Upper lobe of left lung (tissue), 6 donors: ENCODE measurements around the gene PCDHGA2. TPM values are rescaled to one million over a fixed set of nuclear protein-coding genes. Genes with fewer than 3 reads are reported as not detected.
A peak's percentile ranks its signal among the peaks of the same experiment; 100 is the strongest.
"Not testable (repeated sequence)": the region's sequence is repeated elsewhere in the genome, so short reads cannot be mapped to it uniquely, and the experiment has no call there.

Source experiments
- ATAC-seq, 2 donors: fragments of 200-7000 bp; cut with Tn5 transposase; one replicate each; pipeline ENCODE4 v1.9.1; 2022; ENCODE audit warnings: mild to moderate bottlenecking in 2 of 2, moderate library complexity in 2 of 2; ENCODE audit not compliant: low FRiP score in 2 of 2
- DNase-seq, 2 donors: peaks; one replicate each; pipeline ENCODE4 v3.0.0-alpha.2; 2019 to 2020
- H3K27ac ChIP-seq, 4 donors: fragments of 200-600 bp; sonication (generic); one replicate each; pipeline ENCODE4 v1.5.1; 2016 to 2019
- H3K27me3 ChIP-seq, 4 donors: fragments of 200-600 bp; sonication (generic); one replicate each; pipeline ENCODE4 v1.5.1; 2017 to 2019
- H3K36me3 ChIP-seq, 4 donors: fragments of 200-600 bp; sonication (generic); one replicate each; pipeline ENCODE4 v1.5.1; 2016 to 2019
- H3K4me1 ChIP-seq, 4 donors: fragments of 200-600 bp; sonication (generic); one replicate each; pipeline ENCODE4 v1.5.1; 2018 to 2019
- H3K4me3 ChIP-seq, 4 donors: fragments of 200-600 bp; sonication (generic); one replicate each; pipeline ENCODE4 v1.5.1; 2017 to 2019; ENCODE audit warnings: mild to moderate bottlenecking in 2 of 4, moderate library complexity in 1 of 4
- H3K9me3 ChIP-seq, 4 donors: fragments of 200-600 bp; sonication (generic); one replicate each; pipeline ENCODE4 v1.5.1; 2018 to 2019
- EP300 ChIP-seq, 4 donors: sonication (generic); formaldehyde crosslinking; IDR thresholded peaks; one replicate each; pipeline ENCODE4 v1.5.1; 2017; ENCODE audit warnings: antibody characterized with exemption in 4 of 4, control low read depth in 2 of 4
- POLR2A ChIP-seq, 4 donors: fragments of 450-650 bp; IDR thresholded peaks; one replicate each; pipeline ENCODE4 v1.5.1; 2016 to 2017; ENCODE audit warnings: antibody characterized with exemption in 4 of 4, mild to moderate bottlenecking in 2 of 4
- POLR2AphosphoS5 ChIP-seq, 2 donors: sonication (generic); formaldehyde crosslinking; IDR thresholded peaks; one replicate each; pipeline ENCODE4 v1.5.1; 2017; ENCODE audit warnings: antibody characterized with exemption in 2 of 2
- WGBS, 2 donors: methylation state at CpG; one replicate each; pipeline ENCODE4 v1.1.5; 2017 to 2018; 5-methylcytosine and 5-hydroxymethylcytosine counted together
- total RNA-seq, 6 donors: library from RNA; depleted of rRNA in 4 of 6; stranded (reverse); fragments of >200 nt in 4 of 6; gene quantifications; one replicate each; pipeline versions ENCODE4 v1.1.0 to v1.2.1, GENCODE V29; 2016 to 2021
- TF ChIP-seq, protein P1 (sequence below), 6 experiments: fragments of 450-650 bp in 4 of 6; fragments of 200-600 bp in 2 of 6; sonication (generic) in 2 of 6; IDR thresholded peaks; one replicate each; pipeline ENCODE4 v1.5.1; 2016 to 2019; ENCODE audit warnings: antibody characterized with exemption in 6 of 6
- donor health status: DM: no; HTN: no; CAD: no; lungs with moderate emphysema.
- donor health status: DM: no; HTN: yes; CAD: no; lungs with severe emphysema.

The PCDHGA2 gene
- total RNA-seq, 6 donors from 2014 or later, result 1.6 to 4.3 (median 2.7) TPM

DNA sequence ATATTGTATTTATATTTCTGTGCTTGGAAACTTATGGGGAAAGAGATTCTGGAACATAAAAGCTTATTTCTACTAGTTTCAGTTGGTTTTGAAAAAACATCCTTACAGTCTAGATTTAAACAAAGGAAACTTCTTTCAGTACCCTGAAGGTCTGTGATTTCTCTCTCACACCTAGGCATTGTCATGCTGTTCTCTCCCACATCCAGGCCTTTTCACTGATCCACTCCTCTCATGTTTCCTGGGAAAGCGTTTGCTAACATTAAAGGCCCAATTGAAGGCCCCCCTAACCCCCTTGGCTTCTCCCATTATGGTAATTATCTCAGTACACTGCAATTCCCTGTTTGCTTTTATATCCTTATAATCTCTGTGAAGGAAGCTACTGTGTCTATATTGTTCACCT lies 4.2 kb downstream of the PCDHGA2 start:
- H3K27me3 ChIP-seq, result no peaks in the 10 kb centered on the region
- ATAC-seq (no peak), DNase-seq (no peak)
- WGBS, 2 donors, result 10 to 24% methylated on average over 1 of the region's 1 CpG
- H3K36me3 ChIP-seq, result no peaks in the 10 kb centered on the region
- TF ChIP-seq, protein P1, sequence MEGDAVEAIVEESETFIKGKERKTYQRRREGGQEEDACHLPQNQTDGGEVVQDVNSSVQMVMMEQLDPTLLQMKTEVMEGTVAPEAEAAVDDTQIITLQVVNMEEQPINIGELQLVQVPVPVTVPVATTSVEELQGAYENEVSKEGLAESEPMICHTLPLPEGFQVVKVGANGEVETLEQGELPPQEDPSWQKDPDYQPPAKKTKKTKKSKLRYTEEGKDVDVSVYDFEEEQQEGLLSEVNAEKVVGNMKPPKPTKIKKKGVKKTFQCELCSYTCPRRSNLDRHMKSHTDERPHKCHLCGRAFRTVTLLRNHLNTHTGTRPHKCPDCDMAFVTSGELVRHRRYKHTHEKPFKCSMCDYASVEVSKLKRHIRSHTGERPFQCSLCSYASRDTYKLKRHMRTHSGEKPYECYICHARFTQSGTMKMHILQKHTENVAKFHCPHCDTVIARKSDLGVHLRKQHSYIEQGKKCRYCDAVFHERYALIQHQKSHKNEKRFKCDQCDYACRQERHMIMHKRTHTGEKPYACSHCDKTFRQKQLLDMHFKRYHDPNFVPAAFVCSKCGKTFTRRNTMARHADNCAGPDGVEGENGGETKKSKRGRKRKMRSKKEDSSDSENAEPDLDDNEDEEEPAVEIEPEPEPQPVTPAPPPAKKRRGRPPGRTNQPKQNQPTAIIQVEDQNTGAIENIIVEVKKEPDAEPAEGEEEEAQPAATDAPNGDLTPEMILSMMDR (IDR thresholded peaks at IDR 0.05), result no peak
- TF ChIP-seq POLR2AphosphoS5 (IDR thresholded peaks at IDR 0.05) (no peak), EP300 (IDR thresholded peaks at IDR 0.05) (no peak), POLR2A (IDR thresholded peaks at IDR 0.05) (no peak)
- H3K9me3 ChIP-seq, result peaks cover 32 to 84% (median 59%) of the 10 kb centered on the region in 4 donors
- H3K27ac ChIP-seq, result no peak overlapping the region
- no peak overlapping the region for H3K4me3 ChIP-seq
- no peaks in the 10 kb centered on the region for H3K4me1 ChIP-seq

DNA sequence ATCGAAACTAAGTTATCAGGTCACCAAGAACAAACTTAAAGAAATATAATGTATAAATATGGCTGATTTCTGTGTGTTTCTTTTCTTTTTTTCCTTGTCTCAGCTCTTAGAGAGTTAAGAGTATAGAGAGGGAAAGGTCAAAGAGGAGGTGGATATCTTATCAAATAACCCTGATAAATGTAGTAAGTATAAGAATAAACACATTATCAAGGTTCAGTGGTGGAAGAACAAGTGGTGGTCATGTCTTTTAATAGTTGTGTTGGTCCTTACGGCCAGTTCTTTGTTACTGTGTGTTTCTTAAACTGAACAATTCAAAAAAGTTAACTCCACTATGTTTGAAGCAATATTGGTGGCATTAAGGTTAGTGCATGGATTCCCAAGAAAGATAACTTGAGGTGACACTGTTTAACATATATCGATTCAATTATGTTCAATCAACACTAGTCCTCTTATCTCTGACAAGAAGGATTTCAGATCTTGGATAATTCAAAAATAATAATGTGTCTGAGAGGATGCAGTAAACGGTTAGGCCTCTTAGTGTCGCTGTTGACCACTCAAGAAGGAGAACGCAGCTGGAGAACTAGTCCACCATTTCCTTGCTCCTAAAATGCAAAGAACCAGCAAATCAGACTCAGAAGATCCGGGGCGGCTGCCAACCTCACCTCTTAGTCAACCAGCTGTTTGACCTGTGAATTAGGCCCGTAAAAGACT lies 4.8 kb downstream of the PCDHGA2 start, which contains the start of gene PCDHGA3:
Gene PCDHGA3 (plus strand): TSS at position 588 of the 711 bp plus-strand sequence. CDS start 205 bp downstream, outside the sequence.
- no peaks in the 10 kb centered on the region for H3K27me3 ChIP-seq
- peaks cover 27 to 84% (median 52%) of the 10 kb centered on the region in 4 donors for H3K9me3 ChIP-seq
- H3K27ac ChIP-seq, result no peak within 1 kb of the TSS
- WGBS, 2 donors, result 25 to 31% methylated on average over 9 of the region's 9 CpGs
- H3K36me3 ChIP-seq, result no peaks in the 10 kb centered on the region
- ATAC-seq (no peak), DNase-seq (no peak)
- H3K4me3 ChIP-seq, result peak within 1 kb of the TSS in 2 of 4 donors; percentile 5 to 19
- TF ChIP-seq, protein P1 (IDR thresholded peaks at IDR 0.05), result peak in 1 of 6 experiments; percentile 12
- TF ChIP-seq POLR2AphosphoS5 (IDR thresholded peaks at IDR 0.05) (no peak), EP300 (IDR thresholded peaks at IDR 0.05) (no peak)
- no peaks in the 10 kb centered on the region for H3K4me1 ChIP-seq

DNA sequence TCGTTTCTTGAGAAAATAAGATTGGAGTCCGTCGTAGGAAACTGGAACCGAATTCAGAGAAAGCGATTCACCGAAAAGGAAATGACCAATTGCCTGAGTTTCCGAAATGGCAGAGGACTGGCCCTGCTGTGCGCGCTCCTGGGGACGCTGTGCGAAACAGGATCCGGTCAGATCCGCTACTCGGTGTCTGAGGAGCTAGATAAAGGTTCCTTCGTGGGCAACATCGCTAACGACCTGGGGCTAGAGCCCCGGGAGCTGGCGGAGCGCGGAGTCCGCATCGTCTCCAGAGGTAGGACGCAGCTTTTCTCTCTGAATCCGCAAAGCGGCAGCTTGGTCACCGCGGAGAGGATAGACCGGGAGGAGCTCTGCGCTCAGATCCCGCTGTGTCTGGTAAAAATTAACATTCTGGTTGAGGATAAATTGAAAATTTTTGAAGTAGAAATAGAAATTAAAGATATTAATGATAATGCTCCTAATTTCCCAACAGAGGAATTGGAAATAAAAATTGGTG lies 5.4 kb downstream of the PCDHGA2 start:
- no peak overlapping the region for H3K27ac ChIP-seq
- TF ChIP-seq POLR2A (IDR thresholded peaks at IDR 0.05) (no peak), POLR2AphosphoS5 (IDR thresholded peaks at IDR 0.05) (no peak), EP300 (IDR thresholded peaks at IDR 0.05) (no peak)
- TF ChIP-seq, protein P1 (IDR thresholded peaks at IDR 0.05), result no peak
- no peaks in the 10 kb centered on the region for H3K27me3 ChIP-seq
- WGBS, 2 donors, result 24 to 30% methylated on average over 31 of the region's 31 CpGs
- no peak for ATAC-seq
- peak overlapping the region in 2 of 4 donors; percentile 5 to 19 for H3K4me3 ChIP-seq
- no peaks in the 10 kb centered on the region for H3K4me1 ChIP-seq
- H3K36me3 ChIP-seq, result no peaks in the 10 kb centered on the region
- peaks cover 21 to 78% (median 46%) of the 10 kb centered on the region in 4 donors for H3K9me3 ChIP-seq
- peak in 1 of 2 donors; percentile 65 for DNase-seq

DNA sequence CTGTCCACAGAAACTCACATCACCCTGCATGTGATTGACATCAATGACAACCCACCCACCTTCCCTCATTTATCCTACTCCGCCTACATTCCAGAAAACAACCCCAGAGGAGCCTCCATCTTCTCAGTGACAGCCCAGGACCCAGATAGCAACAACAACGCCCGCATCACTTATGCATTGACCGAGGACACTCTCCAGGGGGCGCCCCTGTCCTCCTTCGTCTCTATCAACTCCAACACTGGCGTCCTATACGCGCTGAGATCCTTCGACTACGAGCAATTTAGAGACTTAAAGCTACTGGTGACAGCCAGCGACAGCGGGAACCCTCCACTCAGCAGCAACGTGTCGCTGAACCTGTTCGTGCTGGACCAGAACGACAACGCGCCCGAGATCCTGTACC lies 6.8 kb downstream of the PCDHGA2 start:
- H3K27me3 ChIP-seq, result no peaks in the 10 kb centered on the region
- WGBS, 2 donors, result 34 to 45% methylated on average over 13 to 20 of the region's 20 CpGs
- H3K4me3 ChIP-seq, result no peak overlapping the region
- TF ChIP-seq POLR2A (IDR thresholded peaks at IDR 0.05) (no peak), POLR2AphosphoS5 (IDR thresholded peaks at IDR 0.05) (no peak), EP300 (IDR thresholded peaks at IDR 0.05) (no peak)
- TF ChIP-seq, protein P1 (IDR thresholded peaks at IDR 0.05), result no peak
- no peak for DNase-seq
- peaks cover 21 to 73% (median 39%) of the 10 kb centered on the region in 4 donors for H3K9me3 ChIP-seq
- ATAC-seq, result no peak
- H3K27ac ChIP-seq, result no peak overlapping the region
- no peaks in the 10 kb centered on the region for H3K36me3 ChIP-seq
- peaks cover 0 to 3% (median 0%) of the 10 kb centered on the region in 4 donors for H3K4me1 ChIP-seq

DNA sequence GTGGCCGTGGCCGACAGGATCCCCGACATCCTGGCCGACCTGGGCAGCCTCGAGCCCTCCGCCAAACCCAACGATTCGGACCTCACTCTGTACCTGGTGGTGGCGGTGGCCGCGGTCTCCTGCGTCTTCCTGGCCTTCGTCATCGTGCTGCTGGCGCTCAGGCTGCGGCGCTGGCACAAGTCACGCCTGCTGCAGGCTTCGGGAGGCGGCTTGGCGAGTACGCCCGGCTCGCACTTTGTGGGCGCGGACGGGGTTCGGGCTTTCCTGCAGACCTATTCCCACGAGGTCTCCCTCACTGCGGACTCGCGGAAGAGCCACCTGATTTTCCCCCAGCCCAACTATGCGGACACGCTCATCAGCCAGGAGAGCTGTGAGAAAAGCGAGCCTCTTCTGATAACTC lies 7.5 kb downstream of the PCDHGA2 start:
- H3K27me3 ChIP-seq, H3K4me1 ChIP-seq, H3K27ac ChIP-seq, ATAC-seq, H3K4me3 ChIP-seq, H3K36me3 ChIP-seq: not testable (repeated sequence)
- peak in 1 of 2 donors; percentile 62 for DNase-seq
- peaks cover 19 to 73% (median 41%) of the 10 kb centered on the region in 4 donors for H3K9me3 ChIP-seq
- WGBS, 2 donors, result 49 to 58% methylated on average over 8 of the region's 35 CpGs
